ENCODE results near the gene DDX50.

Gene DDX50

DNA sequence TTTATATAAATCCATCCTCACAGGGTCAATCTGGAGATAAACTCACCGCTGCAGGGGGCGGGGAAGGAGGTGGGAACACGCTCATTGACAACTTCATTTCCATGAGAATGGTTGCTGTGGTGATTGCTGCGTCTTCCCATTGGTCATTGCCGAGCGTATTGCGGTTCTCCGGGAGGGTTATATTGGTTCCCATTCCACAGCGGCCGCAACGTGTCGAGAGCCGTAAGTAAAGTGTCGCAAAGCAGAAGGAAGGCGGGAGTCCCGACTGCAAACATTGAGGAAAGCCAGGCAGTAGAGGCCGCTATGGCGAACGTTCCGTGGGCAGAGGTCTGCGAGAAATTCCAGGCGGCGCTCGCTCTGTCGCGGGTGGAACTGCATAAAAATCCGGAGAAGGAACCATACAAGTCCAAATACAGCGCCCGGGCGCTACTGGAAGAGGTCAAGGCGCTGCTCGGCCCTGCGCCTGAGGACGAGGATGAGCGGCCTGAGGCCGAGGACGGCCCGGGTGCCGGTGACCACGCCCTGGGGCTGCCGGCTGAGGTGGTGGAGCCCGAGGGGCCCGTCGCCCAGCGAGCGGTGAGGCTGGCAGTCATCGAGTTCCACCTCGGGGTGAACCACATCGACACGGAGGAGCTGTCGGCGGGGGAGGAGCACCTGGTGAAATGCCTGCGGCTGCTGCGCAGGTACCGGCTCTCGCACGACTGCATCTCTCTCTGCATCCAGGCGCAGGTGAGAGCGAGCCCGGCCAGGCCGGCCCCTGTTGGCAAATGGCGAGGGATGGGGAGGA lies 87.6 kb downstream of the DDX50 start, which contains the start of gene KIFBP:
TSS of gene KIFBP (plus strand) at position 274 of the 787 bp plus-strand sequence. CDS start at position 304, 30 bp downstream.
- H3K4me1 ChIP-seq (ENCODE audit: insufficient read depth, low read length), result peaks cover 4% of the 10 kb centered on the region; the same call in 1 of the 2 replicates
- peak within 1 kb of the TSS; percentile 92 for H3K4me3 ChIP-seq (ENCODE audit: low read length)
- H3K27ac ChIP-seq (ENCODE audit: low read length), result peak within 1 kb of the TSS; percentile 72
- no peaks in the 10 kb centered on the region for H3K9me3 ChIP-seq (ENCODE audit: insufficient read depth, low read depth, low read length)
- H3K9ac ChIP-seq (ENCODE audit: low read depth, low read length), result peak within 1 kb of the TSS; percentile 89
- H3K36me3 ChIP-seq (ENCODE audit: insufficient read depth, low read depth, low read length), result peaks cover 34% of the 10 kb centered on the region
- H3K27me3 ChIP-seq (ENCODE audit: insufficient read depth, low read length), result no peaks in the 10 kb centered on the region

DNA sequence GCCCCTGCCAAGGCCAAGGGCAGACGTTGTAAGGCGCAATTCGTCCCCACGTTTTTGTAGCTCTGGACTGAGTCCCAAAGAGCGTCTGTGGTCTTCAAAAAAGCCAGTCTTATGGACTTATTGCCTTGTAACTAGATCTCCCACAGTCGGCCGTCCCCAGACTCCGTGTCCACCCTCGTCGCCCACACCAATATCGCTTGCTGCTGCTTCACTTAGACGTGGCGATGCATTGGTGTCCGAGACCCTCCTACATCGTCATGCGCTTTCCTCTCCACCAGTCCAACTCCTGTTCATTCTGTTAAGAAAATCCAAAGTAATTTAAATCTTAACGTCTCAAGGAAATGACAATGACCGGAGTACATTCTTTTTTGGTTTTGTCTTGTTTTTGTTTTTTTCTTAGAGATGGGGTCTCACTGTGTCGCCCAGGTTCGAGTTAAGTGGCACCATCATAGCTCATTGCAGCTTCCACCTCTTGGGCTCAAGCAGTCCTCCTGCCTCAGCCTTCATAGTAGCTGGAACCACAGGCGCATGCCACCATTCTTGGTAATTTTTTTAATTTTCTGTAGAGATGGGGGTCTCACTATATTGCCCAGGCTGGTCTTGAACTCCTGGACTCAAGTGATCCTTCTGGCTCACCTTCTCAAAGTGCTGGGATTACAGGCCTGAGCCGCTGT lies 88.3 kb downstream of the DDX50 start:
- Histone ChIP-seq H3K9ac (ENCODE audit: low read depth, low read length) (peak overlapping the region; percentile 89), H3K27me3 (ENCODE audit: insufficient read depth, low read length) (no peaks in the 10 kb centered on the region), H3K4me1 (ENCODE audit: insufficient read depth, low read length) (peaks cover 4% of the 10 kb centered on the region; the same call in 1 of the 2 replicates), H3K9me3 (ENCODE audit: insufficient read depth, low read depth, low read length) (no peaks in the 10 kb centered on the region), H3K27ac (ENCODE audit: low read length) (peak overlapping the region; percentile 72), H3K4me3 (ENCODE audit: low read length) (peak overlapping the region; percentile 92), H3K36me3 (ENCODE audit: insufficient read depth, low read depth, low read length) (peaks cover 27% of the 10 kb centered on the region)

- peaks cover 11% of the 10 kb centered on the region; the same call in 1 of the 2 replicates for H3K36me3 ChIP-seq (ENCODE audit: insufficient read depth, low read depth, low read length)
- no peak overlapping the region for H3K4me3 ChIP-seq (ENCODE audit: low read length)
- peaks cover 4% of the 10 kb centered on the region; the same call in 1 of the 2 replicates for H3K4me1 ChIP-seq (ENCODE audit: insufficient read depth, low read length)
- H3K27me3 ChIP-seq (ENCODE audit: insufficient read depth, low read length), result no peaks in the 10 kb centered on the region
- H3K9me3 ChIP-seq (ENCODE audit: insufficient read depth, low read depth, low read length), result no peaks in the 10 kb centered on the region
- H3K27ac ChIP-seq (ENCODE audit: low read length), result no peak overlapping the region
- no peak overlapping the region for H3K9ac ChIP-seq (ENCODE audit: low read depth, low read length)
Observed at GRCh38 chr10:68992636-68993440, 91.7 kb downstream of the DDX50 start.
